H1 (cell line): ENCODE data around the gene TMEM52B. TPM values are rescaled to one million over a fixed set of nuclear protein-coding genes. Genes with fewer than 3 reads are reported as not detected.

Source experiments
- CTCF ChIA-PET: fragments of 300-600 bp; sonication (Branson Sonifier 250); formaldehyde crosslinking; loops from one replicate; lab custom pipeline; 2021; ENCODE audit not compliant: partially characterized antibody; lab: Charles Lee
- POLR2A ChIA-PET: fragments of 300-600 bp; sonication (Branson Sonifier 250); formaldehyde crosslinking; loops from one replicate; lab custom pipeline; 2021; ENCODE audit warnings: inconsistent platforms; ENCODE audit not compliant: partially characterized antibody; lab: Charles Lee
- DNase-seq, 2 experiments: peaks; one replicate each; pipeline versions ENCODE4 v3.0.0 to v3.0.0-alpha.2; 2010 to 2022; ENCODE audit warnings: low spot score in 2 of 2, low read depth in 1 of 2, mixed read lengths in 1 of 2
- FAIRE-seq: peaks from 2 replicates; lab custom pipeline; 2011; peaks lifted over from hg19 to GRCh38; lab: Jason Lieb, UNC
- H2AFZ ChIP-seq: 2 replicates; pipeline ENCODE4 v1.8.1; 2012; ENCODE audit warnings: low read length, inconsistent platforms
- H2AK5ac ChIP-seq: 2 replicates; pipeline ENCODE4 v1.6.1; 2013; ENCODE audit warnings: low read depth, low read length
- H2BK120ac ChIP-seq: replicated peaks from 2 replicates; pipeline ENCODE3; 2013; ENCODE audit warnings: low read depth, low read length, inconsistent platforms
- H2BK12ac ChIP-seq: 2 replicates; pipeline ENCODE4 v1.6.1; 2013; ENCODE audit warnings: low read depth, low read length
- H2BK15ac ChIP-seq: 2 replicates; pipeline ENCODE4 v1.6.1; 2013; ENCODE audit warnings: low read length
- H2BK20ac ChIP-seq: 2 replicates; pipeline ENCODE4 v1.6.1; 2013; ENCODE audit warnings: low read length
- H2BK5ac ChIP-seq: 2 replicates; pipeline ENCODE4 v1.6.1; 2013; ENCODE audit warnings: low read depth, low read length
- H3K14ac ChIP-seq: 2 replicates; pipeline ENCODE4 v1.6.1; 2013; ENCODE audit warnings: inconsistent platforms; ENCODE audit not compliant: insufficient read length
- H3K18ac ChIP-seq: 2 replicates; pipeline ENCODE4 v1.6.1; 2013; ENCODE audit warnings: low read length; ENCODE audit errors: extremely low read depth
- H3K23ac ChIP-seq: 2 replicates; pipeline ENCODE4 v1.6.1; 2013; ENCODE audit warnings: inconsistent platforms; ENCODE audit not compliant: insufficient read length
- H3K23me2 ChIP-seq: 2 replicates; pipeline ENCODE4 v1.6.1; 2013; ENCODE audit warnings: low read depth, low read length
- H3K27ac ChIP-seq: 2 replicates; pipeline ENCODE4 v1.6.1; 2011; ENCODE audit warnings: low read depth, low read length, inconsistent platforms
- H3K27me3 ChIP-seq, 4 experiments: replicated peaks in 1 of 4; 1 replicate in 1 of 4; 2 replicates in 3 of 4; pipeline versions ENCODE4 v1.6.1 to v1.8.1; 2011 to 2013; ENCODE audit warnings: low read length in 3 of 4, mild to moderate bottlenecking in 3 of 4, inconsistent platforms in 2 of 4, mixed read lengths in 2 of 4, moderate library complexity in 1 of 4; ENCODE audit not compliant: control insufficient read depth in 3 of 4, insufficient read depth in 3 of 4; ENCODE audit errors: extremely low read depth in 1 of 4
- H3K36me3 ChIP-seq, 4 experiments: 2 replicates each; pipeline versions ENCODE4 v1.6.1 to v1.8.1; 2011 to 2013; ENCODE audit warnings: mild to moderate bottlenecking in 4 of 4, low read length in 3 of 4, moderate library complexity in 2 of 4, control low read depth in 1 of 4, inconsistent platforms in 1 of 4; ENCODE audit not compliant: insufficient read depth in 4 of 4, control insufficient read depth in 2 of 4
- H3K4ac ChIP-seq: replicated peaks from 2 replicates; pipeline ENCODE3; 2013; ENCODE audit warnings: low read length, low read depth, mixed read lengths, inconsistent platforms; ENCODE audit not compliant: insufficient read length
- H3K4me1 ChIP-seq, 4 experiments: replicated peaks in 1 of 4; 1 replicate in 1 of 4; 2 replicates in 3 of 4; pipeline versions ENCODE4 v1.6.1 to v1.8.1; 2011 to 2013; ENCODE audit warnings: low read length in 3 of 4, inconsistent platforms in 2 of 4, mixed read lengths in 1 of 4; ENCODE audit not compliant: insufficient read depth in 4 of 4, control insufficient read depth in 3 of 4
- H3K4me2 ChIP-seq, 2 experiments: 2 replicates each; pipeline versions ENCODE4 v1.6.1 to v1.8.1; 2011 to 2013; ENCODE audit warnings: low read depth in 2 of 2, low read length in 2 of 2, control low read depth in 1 of 2, inconsistent platforms in 1 of 2, mild to moderate bottlenecking in 1 of 2; ENCODE audit not compliant: insufficient read depth in 1 of 2
- H3K4me3 ChIP-seq, 4 experiments: fragments of 200-600, 300-600 bp in 1 of 4; sonication (generic), shearing (Covaris generic), sonication (Bioruptor Twin) in 1 of 4; 2 replicates each; pipeline versions ENCODE4 v1.5.1 to v1.8.1; 2011 to 2016; ENCODE audit warnings: low read length in 4 of 4, low read depth in 3 of 4, control low read depth in 2 of 4, inconsistent platforms in 2 of 4, mild to moderate bottlenecking in 2 of 4, mixed read lengths in 1 of 4, moderate library complexity in 1 of 4; ENCODE audit not compliant: insufficient read depth in 2 of 4; ENCODE audit errors: extremely low read depth in 1 of 4
- H3K56ac ChIP-seq: replicated peaks from 2 replicates; pipeline ENCODE3; 2013; ENCODE audit warnings: low read depth, mild to moderate bottlenecking, mixed read lengths, low read length, inconsistent platforms; ENCODE audit not compliant: insufficient read length
- H3K79me1 ChIP-seq: 2 replicates; pipeline ENCODE4 v1.6.1; 2013; ENCODE audit warnings: low read depth, low read length, control low read depth
- H3K79me2 ChIP-seq, 2 experiments: 2 replicates each; pipeline versions ENCODE4 v1.6.1 to v1.8.1; 2012 to 2013; ENCODE audit warnings: low read length in 2 of 2, mild to moderate bottlenecking in 2 of 2, inconsistent platforms in 1 of 2; ENCODE audit not compliant: insufficient read depth in 2 of 2, control insufficient read depth in 1 of 2
- H3K9ac ChIP-seq, 4 experiments: replicated peaks in 1 of 4; 1 replicate in 1 of 4; 2 replicates in 3 of 4; pipeline versions ENCODE4 v1.6.1 to v1.8.1; 2011 to 2013; ENCODE audit warnings: low read depth in 3 of 4, low read length in 3 of 4, control low read depth in 2 of 4, mild to moderate bottlenecking in 2 of 4, moderate library complexity in 2 of 4, inconsistent platforms in 1 of 4; ENCODE audit errors: extremely low read depth in 1 of 4
- H3K9me3 ChIP-seq, 2 experiments: 2 replicates each; pipeline versions ENCODE4 v1.6.1 to v1.8.1; 2012 to 2013; ENCODE audit warnings: mild to moderate bottlenecking in 2 of 2, moderate library complexity in 2 of 2, control low read depth in 1 of 2, inconsistent platforms in 1 of 2, low read depth in 1 of 2, low read length in 1 of 2, mixed read lengths in 1 of 2; ENCODE audit not compliant: insufficient read depth in 2 of 2
- H4K20me1 ChIP-seq, 2 experiments: replicated peaks in 1 of 2; 2 replicates each; pipeline versions ENCODE3 to v1.8.1; 2011 to 2013; ENCODE audit warnings: inconsistent platforms in 2 of 2, low read length in 2 of 2, mild to moderate bottlenecking in 1 of 2; ENCODE audit not compliant: insufficient read depth in 2 of 2, control insufficient read depth in 1 of 2
- H4K5ac ChIP-seq: 2 replicates; pipeline ENCODE4 v1.6.1; 2013; ENCODE audit warnings: low read length, low read depth, mixed read lengths, inconsistent platforms; ENCODE audit not compliant: insufficient read length
- H4K8ac ChIP-seq: 2 replicates; pipeline ENCODE4 v1.8.0; 2013; ENCODE audit warnings: mild to moderate bottlenecking, moderate library complexity, low read length, inconsistent platforms; ENCODE audit not compliant: insufficient read depth; ENCODE audit errors: extremely low read depth
- H4K91ac ChIP-seq: replicated peaks from 2 replicates; pipeline ENCODE3; 2013; ENCODE audit warnings: low read length, mixed read lengths, inconsistent platforms; ENCODE audit not compliant: insufficient read length
- BRCA1 ChIP-seq: IDR thresholded peaks from 2 replicates; pipeline ENCODE4 v1.6.1; 2012; ENCODE audit warnings: low read depth, low read length, improper control_type of control experiment
- CBX8 ChIP-seq: fragments of 300-800, 300-1000 bp; sonication (generic); IDR thresholded peaks from 2 replicates; pipeline ENCODE4 v1.7.1; 2016; ENCODE audit warnings: low read depth, low read length, borderline replicate concordance
- GABPA ChIP-seq: IDR thresholded peaks from 2 replicates; pipeline ENCODE4 v1.6.1; 2011; ENCODE audit warnings: mild to moderate bottlenecking, low read length, moderate library complexity, borderline replicate concordance; ENCODE audit not compliant: insufficient read depth
- POLR2AphosphoS5 ChIP-seq: IDR thresholded peaks from 2 replicates; pipeline ENCODE4 v1.6.1; 2011; ENCODE audit warnings: low read depth, low read length
- RFX5 ChIP-seq: IDR thresholded peaks from 2 replicates; pipeline ENCODE4 v1.6.1; 2011; ENCODE audit warnings: low read depth, low read length, improper control_type of control experiment, borderline replicate concordance
- SIRT6 ChIP-seq: IDR thresholded peaks from one replicate; pipeline ENCODE4 v1.7.1; 2012; ENCODE audit warnings: low read length, inconsistent platforms
- TCF12 ChIP-seq: IDR thresholded peaks from 2 replicates; pipeline ENCODE4 v1.6.1; 2011; ENCODE audit warnings: low read depth, mild to moderate bottlenecking, low read length
- WGBS, 2 experiments: shearing (Covaris generic) in 1 of 2; methylation state at CpG; one replicate each; pipeline versions ENCODE4 v1.1.6 to v1.1.7; 2013 to 2015; ENCODE audit warnings: low lambda C conversion rate in 2 of 2, mixed read lengths in 2 of 2, inconsistent platforms in 1 of 2, low coverage in 1 of 2, missing lambda C conversion rate in 1 of 2; ENCODE audit not compliant: insufficient replicate concordance in 2 of 2, insufficient coverage in 1 of 2, insufficient read length in 1 of 2; ENCODE audit errors: extremely low coverage in 1 of 2, missing lambda C conversion rate in 1 of 2; 5-methylcytosine and 5-hydroxymethylcytosine counted together
- polyA plus RNA-seq, 7 experiments: library from polyadenylated mRNA; depleted of rRNA in 3 of 7; stranded (reverse) in 5 of 7; unstranded in 2 of 7; fragments of >200 nt in 5 of 7; fragments of 200-250 nt in 2 of 7; gene quantifications; 1 replicate in 5 of 7; 2 replicates in 1 of 7; 4 replicates in 1 of 7; pipeline versions ENCODE4 v1.2.1 to v1.2.3, GENCODE V29; 2011 to 2013; ENCODE audit warnings: missing spikeins in 2 of 7, mixed read lengths in 2 of 7
- total RNA-seq: library from RNA; stranded (reverse); fragmentation: NEBNext Ultra II Directional; extraction: Animal tissue kit (Norgen Biotek cat#: 25700); gene quantifications from 2 replicates; pipeline ENCODE4 v1.2.1, GENCODE V29; 2021
- TF ChIP-seq, protein P1 (sequence below): IDR thresholded peaks from 2 replicates; pipeline ENCODE4 v1.6.1; 2012; ENCODE audit warnings: inconsistent platforms

The TMEM52B gene
- total and polyA plus RNA-seq, 2 of the 8 experiments (the other 6 are each of a cell fraction or from before 2014, with no cell fraction given), result not detected

DNA sequence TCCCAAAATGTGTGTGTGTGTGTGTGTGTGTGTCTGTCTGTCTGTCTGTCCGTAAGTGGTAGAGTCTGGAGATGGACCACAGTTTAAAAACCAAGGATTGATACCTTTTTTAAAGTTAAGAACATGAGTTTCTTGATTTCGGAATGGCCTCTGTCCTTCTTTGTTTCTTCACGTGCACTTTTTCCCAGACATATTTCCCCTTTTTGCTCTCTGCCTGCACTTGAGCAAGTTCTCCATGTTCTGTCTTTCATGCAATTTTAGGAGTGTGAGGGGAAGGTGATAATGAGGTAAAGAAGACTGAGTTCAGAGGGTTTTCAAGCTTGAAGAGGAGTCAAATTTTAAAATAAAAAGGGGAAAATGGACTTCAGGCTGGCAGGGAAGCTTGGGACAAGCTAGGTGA is 19.6 kb upstream of the TMEM52B start:
- no peak for FAIRE-seq
- H3K4me1 ChIP-seq, result no peaks in the 10 kb centered on the region
- no peak overlapping the region for H2BK12ac ChIP-seq
- H3K23me2 ChIP-seq, result no peaks in the 10 kb centered on the region
- H2BK15ac ChIP-seq, result no peak overlapping the region
- no peaks in the 10 kb centered on the region for H3K9me3 ChIP-seq
- H4K8ac ChIP-seq, result no peak overlapping the region
- no peak overlapping the region for H3K4me2 ChIP-seq
- H3K14ac ChIP-seq, result no peak overlapping the region
- H2BK20ac ChIP-seq, result no peak overlapping the region
- H2BK120ac ChIP-seq, result no peak overlapping the region
- H2AK5ac ChIP-seq, result no peak overlapping the region
- no peaks in the 10 kb centered on the region for H3K36me3 ChIP-seq
- ChIA-PET CTCF (interaction anchor here (0.6 to 1.8 kb wide), 4 partner anchors 11 to 511 kb away, joined by 3 to 5 read pairs (median 4); no protein-coding TSS in a partner anchor), POLR2A (interaction anchor here (0.6 kb wide), 1 partner anchor 12 kb away, joined by 3 read pairs; no protein-coding TSS in a partner anchor)
- no peak overlapping the region for H2AFZ ChIP-seq
- H3K4ac ChIP-seq, result no peak overlapping the region
- H3K27ac ChIP-seq, result no peak overlapping the region
- WGBS, 2 experiments, result 71% methylated on average over 3 of the region's 3 CpGs; no CpG with 5 or more reads in 1 of the 2 experiments
- no peak overlapping the region for H2BK5ac ChIP-seq
- H4K20me1 ChIP-seq, result no peaks in the 10 kb centered on the region
- no peak overlapping the region for H3K18ac ChIP-seq
- no peak overlapping the region for H3K9ac ChIP-seq
- TF ChIP-seq CBX8 (no peak), SIRT6 (no peak), RFX5 (no peak), TCF12 (no peak), GABPA (no peak), POLR2AphosphoS5 (no peak), BRCA1 (no peak)
- TF ChIP-seq, protein P1, sequence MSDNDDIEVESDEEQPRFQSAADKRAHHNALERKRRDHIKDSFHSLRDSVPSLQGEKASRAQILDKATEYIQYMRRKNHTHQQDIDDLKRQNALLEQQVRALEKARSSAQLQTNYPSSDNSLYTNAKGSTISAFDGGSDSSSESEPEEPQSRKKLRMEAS, result no peak
- no peak overlapping the region for H4K5ac ChIP-seq
- DNase-seq, result no peak
- no peak overlapping the region for H3K4me3 ChIP-seq
- H3K79me1 ChIP-seq, result no peaks in the 10 kb centered on the region
- H3K56ac ChIP-seq, result no peak overlapping the region
- H4K91ac ChIP-seq, result no peak overlapping the region
- no peaks in the 10 kb centered on the region for H3K27me3 ChIP-seq
- no peak overlapping the region for H3K23ac ChIP-seq
- H3K79me2 ChIP-seq, result no peaks in the 10 kb centered on the region
